ENCODE measurements around the gene ANO2.

DNA sequence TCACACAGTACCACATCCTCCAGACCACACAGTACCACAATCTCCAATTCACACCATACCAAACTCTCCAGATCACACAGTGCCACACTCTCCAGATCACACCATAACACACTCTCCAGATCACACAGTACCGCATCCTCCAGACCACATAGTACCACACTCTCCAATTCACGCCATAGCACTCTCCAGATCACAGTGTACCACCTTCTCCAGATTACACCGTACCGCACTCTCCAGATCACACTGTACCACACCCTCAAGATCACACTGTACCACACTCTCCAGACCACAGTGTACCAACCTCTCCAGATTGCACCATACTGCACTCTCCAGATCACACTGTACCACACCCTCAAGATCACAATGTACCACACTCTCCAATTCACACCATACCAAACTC is 328.2 kb downstream of the ANO2 start:
- TF ChIP-seq CTCF (IDR thresholded peaks at IDR 0.05; ENCODE audit: low read depth, low read length) = no peak
- TF ChIP-seq EZH2phosphoT487 (IDR thresholded peaks at IDR 0.05; ENCODE audit: low read depth) = no peak
